Left lung (tissue), 10 donors: ENCODE results near the gene CCDC85C. TPM values are rescaled to one million over a fixed set of nuclear protein-coding genes. Genes with fewer than 3 reads are reported as not detected.

Experiments used
- ATAC-seq: fragments of 200-7000 bp; cut with Tn5 transposase; one replicate; pipeline ENCODE4 v1.9.1; 2020; ENCODE audit warnings: moderate library complexity
- DNase-seq, 4 donors: peaks; one replicate each; pipeline ENCODE4 v3.0.0-alpha.2; 2013 to 2020
- H3K27ac ChIP-seq, 2 donors: fragments of 200-600 bp; sonication (generic) in 1 of 2; one replicate each; pipeline versions ENCODE4 v1.5.0 to v1.8.0; 2020 to 2021
- H3K27me3 ChIP-seq, 2 donors: fragments of 200-600 bp; sonication (generic) in 1 of 2; one replicate each; pipeline versions ENCODE4 v1.5.0 to v1.8.0; 2020 to 2021
- H3K36me3 ChIP-seq, 2 donors: fragments of 200-600 bp; sonication (generic) in 1 of 2; one replicate each; pipeline versions ENCODE4 v1.5.0 to v1.8.0; 2020 to 2021
- H3K4me1 ChIP-seq, 2 donors: fragments of 200-600 bp; one replicate each; pipeline ENCODE4 v1.8.0; 2021
- H3K4me3 ChIP-seq, 2 donors: fragments of 200-600 bp; sonication (generic) in 1 of 2; one replicate each; pipeline versions ENCODE4 v1.5.0 to v1.8.0; 2020 to 2021; ENCODE audit warnings: mild to moderate bottlenecking in 1 of 2
- H3K9me3 ChIP-seq, 2 donors: fragments of 200-600 bp; sonication (generic) in 1 of 2; one replicate each; pipeline versions ENCODE4 v1.5.0 to v1.8.0; 2020 to 2021
- CTCF ChIP-seq, 2 donors: fragments of 200-600 bp; sonication (generic) in 1 of 2; IDR thresholded peaks; one replicate each; pipeline versions ENCODE4 v1.5.0 to v1.8.0; 2021; ENCODE audit warnings: antibody characterized with exemption in 2 of 2
- intact Hi-C, 2 donors: fragments of 100-400 bp; cut with DNase I; formaldehyde crosslinking; loops; one replicate each; pipeline versions ENCODE4 v1.11.2 to v1.14.2; 2022
- polyA plus RNA-seq, 6 donors: library from polyadenylated mRNA; unstranded; fragments of 120-200 nt; gene quantifications; one replicate each; pipeline ENCODE4 v1.2.1, GENCODE V29; 2013; ENCODE audit not compliant: insufficient read length in 6 of 6
- total RNA-seq, 2 donors: library from RNA; stranded (reverse); fragmentation: NEBNext Ultra II Directional; extraction: Animal tissue kit (Norgen Biotek cat#: 25700); gene quantifications; one replicate each; pipeline ENCODE4 v1.2.1, GENCODE V29; 2021
- donor health status: DM: no; HTN: yes; CAD: no.
- donor health status: DM: no; HTN: no; CAD: no.

Gene CCDC85C
- total and polyA plus RNA-seq, 8 donors, result 6.3 to 19.0 (median 13.2) TPM

- Histone ChIP-seq H3K4me3 (no peak overlapping the region), H3K4me1 (peaks cover 0 to 5% of the 10 kb centered on the region in 2 donors), H3K9me3 (no peaks in the 10 kb centered on the region), H3K27me3 (no peaks in the 10 kb centered on the region), H3K36me3 (no peaks in the 10 kb centered on the region), H3K27ac (no peak overlapping the region)
- intact Hi-C loops, result no loop called here
- DNase-seq (no peak), ATAC-seq (no peak)
- TF ChIP-seq CTCF (IDR thresholded peaks at IDR 0.05), result no peak
Measured at GRCh38 chr14:99551034-99551922, 52.7 kb downstream of the CCDC85C start.

GRCh38 chr14:99550387-99550992 lies 53.5 kb downstream of the CCDC85C start:
- Histone ChIP-seq H3K27me3 (no peaks in the 10 kb centered on the region), H3K9me3 (no peaks in the 10 kb centered on the region), H3K4me3 (no peak overlapping the region), H3K27ac (no peak overlapping the region), H3K36me3 (no peaks in the 10 kb centered on the region), H3K4me1 (peaks cover 0 to 5% of the 10 kb centered on the region in 2 donors)
- TF ChIP-seq CTCF (IDR thresholded peaks at IDR 0.05), result no peak
- ATAC-seq (no peak), DNase-seq (no peak)
- intact Hi-C loops, result no loop called here

- no peaks in the 10 kb centered on the region for H3K27me3 ChIP-seq
- intact Hi-C loops, result no loop called here
- H3K4me3 ChIP-seq, result no peak overlapping the region
- no peak for TF ChIP-seq CTCF (IDR thresholded peaks at IDR 0.05)
- H3K4me1 ChIP-seq, result no peaks in the 10 kb centered on the region
- H3K36me3 ChIP-seq, result no peaks in the 10 kb centered on the region
- DNase-seq, result no peak
- no peak overlapping the region for H3K27ac ChIP-seq
- no peak for ATAC-seq
- no peaks in the 10 kb centered on the region for H3K9me3 ChIP-seq
Measured at GRCh38 chr14:99549684-99550083, 54.3 kb downstream of the CCDC85C start.

- Histone ChIP-seq H3K27ac (no peak overlapping the region), H3K4me3 (no peak overlapping the region), H3K9me3 (no peaks in the 10 kb centered on the region), H3K36me3 (no peaks in the 10 kb centered on the region), H3K4me1 (no peaks in the 10 kb centered on the region), H3K27me3 (no peaks in the 10 kb centered on the region)
- DNase-seq (no peak), ATAC-seq (no peak)
- no peak for TF ChIP-seq CTCF (IDR thresholded peaks at IDR 0.05)
- intact Hi-C loops, result no loop called here
Measured at GRCh38 chr14:99548871-99549515, 55.0 kb downstream of the CCDC85C start.

GRCh38 chr14:99548255-99548654 lies 55.8 kb downstream of the CCDC85C start:
- intact Hi-C loops, result no loop called here

More at GRCh38 chr14:99548255-99548654, 55.8 kb downstream of the CCDC85C start:
- Histone ChIP-seq H3K36me3 (no peaks in the 10 kb centered on the region), H3K27me3 (no peaks in the 10 kb centered on the region), H3K27ac (no peak overlapping the region), H3K9me3 (no peaks in the 10 kb centered on the region), H3K4me1 (no peaks in the 10 kb centered on the region), H3K4me3 (no peak overlapping the region)
- no peak for TF ChIP-seq CTCF (IDR thresholded peaks at IDR 0.05)
- ATAC-seq, result no peak
- no peak for DNase-seq
